ENCODE measurements around the gene SNRNP35. TPM values are rescaled to one million over a fixed set of nuclear protein-coding genes. Genes with fewer than 3 reads are reported as not detected.

Gene SNRNP35
- total and polyA plus RNA-seq, 3 donors from 2014 or later, result 16.5 to 32.0 (median 31.7) TPM

DNA sequence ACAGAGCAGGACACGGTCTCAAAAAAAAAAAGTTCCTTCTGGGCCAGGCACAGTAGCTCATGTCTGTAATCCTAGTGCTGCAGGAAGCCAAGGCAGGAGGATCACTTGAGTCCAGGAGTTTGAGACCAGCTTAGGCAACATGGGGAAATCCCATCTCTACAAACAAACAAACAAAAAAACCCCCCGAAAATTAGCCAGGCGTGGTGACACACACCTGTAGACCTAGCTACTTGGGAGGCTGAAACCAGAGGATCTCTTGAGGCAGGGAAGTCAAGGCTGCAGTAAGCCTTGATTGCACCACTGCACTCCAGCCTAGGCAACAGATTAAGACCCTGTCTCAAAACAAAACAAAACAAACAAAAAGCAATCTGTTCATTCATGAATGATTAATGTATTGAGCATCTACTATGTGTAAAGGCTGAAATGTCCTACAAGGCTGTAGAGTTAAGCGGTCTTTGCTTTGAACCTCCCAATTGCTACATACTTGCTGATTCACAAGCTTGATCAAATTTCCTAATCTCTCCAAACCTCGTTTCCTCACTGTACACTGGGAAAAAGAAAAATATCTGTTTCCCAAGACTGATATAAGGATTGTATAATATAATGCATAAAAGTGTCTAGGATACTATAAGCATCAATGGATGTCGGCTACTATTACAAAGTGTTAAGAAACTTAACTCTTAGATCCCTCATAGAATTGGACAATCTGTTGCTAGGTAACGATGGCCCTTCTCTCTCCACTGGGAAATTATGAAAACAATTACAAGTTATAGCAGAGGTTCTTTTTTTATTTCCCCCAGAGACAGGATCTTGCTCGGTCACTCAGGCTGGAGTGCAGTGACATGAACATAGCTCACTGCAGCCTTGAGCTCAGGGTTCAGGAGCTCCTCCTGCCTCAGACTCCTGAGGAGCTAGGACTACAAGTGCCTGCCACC is 13.6 kb upstream of the SNRNP35 start:
- H3K9me3 ChIP-seq, result no peaks in the 10 kb centered on the region
- no peaks in the 10 kb centered on the region for H3K27me3 ChIP-seq
- H3K36me3 ChIP-seq (ENCODE audit: low read depth, missing control alignments), result no peaks in the 10 kb centered on the region
- DNase-seq, result no peak
- H3K4me1 ChIP-seq, result peaks cover 13% of the 10 kb centered on the region
- intact Hi-C loops (cut with DNase I; ENCODE audit: low total_unique reads), result no loop called here
- TF ChIP-seq, protein P1, sequence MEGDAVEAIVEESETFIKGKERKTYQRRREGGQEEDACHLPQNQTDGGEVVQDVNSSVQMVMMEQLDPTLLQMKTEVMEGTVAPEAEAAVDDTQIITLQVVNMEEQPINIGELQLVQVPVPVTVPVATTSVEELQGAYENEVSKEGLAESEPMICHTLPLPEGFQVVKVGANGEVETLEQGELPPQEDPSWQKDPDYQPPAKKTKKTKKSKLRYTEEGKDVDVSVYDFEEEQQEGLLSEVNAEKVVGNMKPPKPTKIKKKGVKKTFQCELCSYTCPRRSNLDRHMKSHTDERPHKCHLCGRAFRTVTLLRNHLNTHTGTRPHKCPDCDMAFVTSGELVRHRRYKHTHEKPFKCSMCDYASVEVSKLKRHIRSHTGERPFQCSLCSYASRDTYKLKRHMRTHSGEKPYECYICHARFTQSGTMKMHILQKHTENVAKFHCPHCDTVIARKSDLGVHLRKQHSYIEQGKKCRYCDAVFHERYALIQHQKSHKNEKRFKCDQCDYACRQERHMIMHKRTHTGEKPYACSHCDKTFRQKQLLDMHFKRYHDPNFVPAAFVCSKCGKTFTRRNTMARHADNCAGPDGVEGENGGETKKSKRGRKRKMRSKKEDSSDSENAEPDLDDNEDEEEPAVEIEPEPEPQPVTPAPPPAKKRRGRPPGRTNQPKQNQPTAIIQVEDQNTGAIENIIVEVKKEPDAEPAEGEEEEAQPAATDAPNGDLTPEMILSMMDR (IDR thresholded peaks at IDR 0.05), result no peak
- no peak for TF ChIP-seq POLR2A (IDR thresholded peaks at IDR 0.05)
- peak overlapping the region in 1 of 2 donors; percentile 72 for H3K27ac ChIP-seq
- no peak overlapping the region for H3K4me3 ChIP-seq
- 67 to 75% methylated on average over 8 of the region's 8 CpGs for WGBS, 2 donors

DNA sequence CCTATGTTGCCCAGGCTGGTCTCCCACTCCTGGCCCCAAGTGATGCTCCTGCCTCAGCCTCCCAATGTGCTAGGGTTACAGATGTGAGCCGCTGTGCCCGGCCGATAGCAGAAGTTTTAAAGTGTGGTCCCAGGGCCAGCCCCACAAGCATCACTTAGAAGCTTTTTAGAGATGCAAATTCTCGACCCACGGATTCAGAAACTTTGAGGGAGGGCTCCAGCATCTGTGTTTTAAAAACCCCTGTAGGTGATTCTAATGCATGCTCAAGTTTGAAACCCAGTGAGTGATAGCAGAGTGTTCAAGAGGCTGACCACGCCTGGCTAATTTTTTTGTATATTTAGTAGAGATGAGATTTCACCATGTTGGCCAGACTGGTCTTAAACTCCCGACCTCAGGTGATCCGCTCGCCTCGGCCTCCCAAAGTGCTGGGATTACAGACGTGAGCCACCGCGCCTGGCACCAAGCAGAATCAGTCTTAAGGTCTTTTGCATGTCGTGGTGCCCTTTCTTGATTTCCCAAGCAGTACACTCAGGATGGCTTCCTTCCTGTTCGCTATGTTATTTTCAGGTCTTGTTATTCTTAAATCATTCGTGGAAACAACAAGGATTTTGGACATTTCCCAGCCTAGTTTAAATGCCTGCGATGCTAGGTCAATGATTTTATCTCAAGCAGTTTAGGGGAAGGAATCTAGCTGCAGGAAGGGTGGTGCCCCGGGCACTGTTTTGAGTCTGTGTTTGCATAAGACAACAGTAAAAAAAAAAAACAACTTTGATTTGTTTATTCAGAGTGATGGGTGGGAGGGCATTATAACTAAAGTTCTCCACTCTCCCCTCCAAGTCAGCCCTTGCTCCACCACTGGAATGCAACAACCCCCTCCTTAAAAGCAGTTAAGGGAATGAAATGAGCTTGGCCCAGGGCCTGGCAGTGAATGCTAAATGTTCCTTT is 12.3 kb upstream of the SNRNP35 start:
- Histone ChIP-seq H3K4me3 (no peak overlapping the region), H3K27ac (peak overlapping the region in 1 of 2 donors; percentile 72), H3K36me3 (ENCODE audit: low read depth, missing control alignments) (no peaks in the 10 kb centered on the region), H3K9me3 (no peaks in the 10 kb centered on the region), H3K4me1 (peaks cover 13% of the 10 kb centered on the region), H3K27me3 (no peaks in the 10 kb centered on the region)
- DNase-seq, result no peak
- 47 to 53% methylated on average over 15 to 18 of the region's 18 CpGs for WGBS, 2 donors
- TF ChIP-seq, protein P1 (IDR thresholded peaks at IDR 0.05), result no peak
- TF ChIP-seq POLR2A (IDR thresholded peaks at IDR 0.05), result no peak
- intact Hi-C loops (cut with DNase I; ENCODE audit: low total_unique reads), result no loop called here

DNA sequence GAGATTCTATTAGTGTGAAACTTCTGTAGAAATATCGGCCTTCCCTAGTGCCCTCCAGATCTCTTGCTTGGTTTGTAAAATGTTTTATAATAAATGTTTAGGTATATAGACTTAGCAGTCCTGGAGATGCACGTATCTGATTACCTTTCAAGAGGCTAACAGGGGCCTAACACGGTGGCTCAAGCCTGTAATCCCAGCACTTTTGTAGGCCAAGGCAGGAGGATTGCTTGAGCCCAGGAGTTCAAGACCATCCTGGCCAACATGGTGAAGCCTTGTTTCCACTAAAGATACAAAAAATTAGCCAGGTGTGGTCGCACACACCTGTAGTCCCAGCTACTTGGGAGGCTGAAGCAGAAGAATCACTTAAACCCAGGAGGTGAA is 11.6 kb upstream of the SNRNP35 start:
- TF ChIP-seq, protein P1 (IDR thresholded peaks at IDR 0.05), result no peak
- TF ChIP-seq POLR2A (IDR thresholded peaks at IDR 0.05), result no peak
- no peak for DNase-seq
- no peaks in the 10 kb centered on the region for H3K36me3 ChIP-seq (ENCODE audit: low read depth, missing control alignments)

DNA sequence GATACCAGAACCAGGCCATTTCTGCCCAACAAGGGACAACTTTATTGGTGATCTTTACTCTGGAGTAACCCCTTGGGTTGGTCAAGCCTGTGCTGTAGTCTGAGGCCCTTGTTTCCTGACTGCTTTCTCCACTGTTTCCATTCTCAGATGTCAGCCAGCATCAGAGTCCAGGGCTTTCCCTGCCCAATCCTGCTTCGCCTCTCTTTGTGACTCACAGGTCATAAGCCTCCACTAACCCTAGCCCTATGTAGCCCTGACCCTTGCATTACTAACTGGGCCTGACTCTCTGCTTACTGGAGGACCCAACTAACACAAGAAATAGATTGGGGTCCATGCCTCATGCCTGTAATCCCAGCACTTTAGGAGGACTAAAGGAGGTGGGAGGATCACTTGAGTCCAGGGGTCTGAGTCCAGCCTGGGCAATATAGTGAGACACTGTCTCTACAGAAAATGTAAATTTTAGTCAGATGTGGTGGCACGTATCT is 8.6 kb upstream of the SNRNP35 start:
- Histone ChIP-seq H3K4me3 (no peak overlapping the region), H3K27ac (no peak overlapping the region), H3K9me3 (no peaks in the 10 kb centered on the region), H3K27me3 (no peaks in the 10 kb centered on the region), H3K36me3 (ENCODE audit: low read depth, missing control alignments) (no peaks in the 10 kb centered on the region), H3K4me1 (peaks cover 13% of the 10 kb centered on the region)
- 79 to 88% methylated on average over 2 of the region's 2 CpGs for WGBS, 2 donors
- TF ChIP-seq, protein P1 (IDR thresholded peaks at IDR 0.05), result no peak
- TF ChIP-seq POLR2A (IDR thresholded peaks at IDR 0.05), result no peak
- intact Hi-C loops (cut with DNase I; ENCODE audit: low total_unique reads), result no loop called here
- DNase-seq, result no peak

More for the DNA sequence above, 11.6 kb upstream of the SNRNP35 start:
- intact Hi-C loops (cut with DNase I; ENCODE audit: low total_unique reads), result no loop called here
- Histone ChIP-seq H3K9me3 (no peaks in the 10 kb centered on the region), H3K27me3 (no peaks in the 10 kb centered on the region), H3K27ac (peak overlapping the region in 1 of 2 donors; percentile 72), H3K4me1 (peaks cover 13% of the 10 kb centered on the region), H3K4me3 (no peak overlapping the region)
- 45 to 54% methylated on average over 4 of the region's 4 CpGs for WGBS, 2 donors

Measured in testis (tissue), 3 donors.